ENCODE data around the gene NUDT16L1. TPM values are rescaled to one million over a fixed set of nuclear protein-coding genes. Genes with fewer than 3 reads are reported as not detected.

The NUDT16L1 gene
- total and polyA plus RNA-seq, 2 of the 13 experiments (the other 11 are each of a cell fraction or from before 2014, with no cell fraction given), result 28.0 to 40.5 TPM

DNA sequence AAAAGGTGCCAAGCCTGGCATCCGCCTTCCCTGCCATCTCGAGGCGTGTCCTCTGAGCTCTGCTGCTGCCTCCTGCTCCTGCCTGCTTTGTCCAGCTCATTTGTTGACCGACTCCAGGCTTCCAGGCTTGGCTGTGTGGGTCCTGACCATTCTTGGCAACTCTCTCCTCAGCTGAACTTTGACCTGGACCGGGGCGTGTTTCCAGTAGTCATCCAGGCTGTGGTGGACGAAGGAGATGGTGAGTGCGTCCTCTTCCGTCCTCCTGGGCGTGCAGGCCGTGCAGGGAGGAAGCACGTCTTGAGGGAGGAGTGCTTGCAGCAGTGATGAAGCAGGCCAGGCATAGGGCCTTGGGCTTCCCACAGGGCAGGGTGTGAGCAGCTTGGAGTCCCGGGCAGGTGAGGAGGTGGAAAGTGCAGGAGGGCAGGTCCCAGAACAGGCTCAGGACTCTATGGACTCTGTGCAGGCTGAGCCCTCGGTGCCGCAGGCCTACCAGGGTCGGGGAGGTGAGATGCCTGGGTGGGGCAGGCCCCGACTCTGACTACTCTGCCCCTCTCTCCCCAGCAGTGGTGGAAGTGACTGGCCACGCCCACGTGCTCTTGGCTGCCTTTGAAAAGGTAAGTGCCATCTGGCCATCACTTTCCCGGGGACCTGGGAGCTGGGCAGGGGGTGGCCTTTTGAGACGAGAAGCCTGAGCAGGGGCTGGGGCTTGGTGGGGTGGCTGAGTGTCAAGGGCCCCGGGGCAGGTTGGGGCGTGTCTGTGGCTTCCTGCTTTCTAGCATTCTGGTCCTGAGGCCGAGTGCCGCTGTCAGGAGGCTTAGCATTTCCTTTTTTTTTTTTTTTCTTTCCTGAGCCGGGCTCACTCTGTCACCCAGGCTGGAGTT, 28.6 kb upstream of the NUDT16L1 start (continued):
- TF ChIP-seq ZNF335 (CRISPR knock-in tag; IDR thresholded peaks at IDR 0.05) (peak; percentile 36; the same call in 1 of the 2 replicates), ZNF296 (CRISPR knock-in tag; conservative IDR thresholded peaks at IDR 0.05) (no peak), ZNF703 (CRISPR knock-in tag; IDR thresholded peaks at IDR 0.05; ENCODE audit: borderline replicate concordance) (no peak), SRY (CRISPR knock-in tag; IDR thresholded peaks at IDR 0.05) (no peak), ZSCAN12 (CRISPR knock-in tag; IDR thresholded peaks at IDR 0.05) (no peak), ZFP62 (CRISPR knock-in tag; IDR thresholded peaks at IDR 0.05) (no peak), ZFP1 (CRISPR knock-in tag; IDR thresholded peaks at IDR 0.05) (no peak), ZNF292 (CRISPR knock-in tag; IDR thresholded peaks at IDR 0.05; ENCODE audit: borderline replicate concordance, low read depth) (no peak), KMT2B (CRISPR knock-in tag; IDR thresholded peaks at IDR 0.05) (no peak), ZNF556 (CRISPR knock-in tag; IDR thresholded peaks at IDR 0.05; ENCODE audit: borderline replicate concordance) (peak; percentile 13; the same call in 1 of the 2 replicates), CBX5 (CRISPR knock-in tag; IDR thresholded peaks at IDR 0.05; ENCODE audit: borderline replicate concordance) (peak; percentile 54; the same call in 1 of the 2 replicates), ARNTL (CRISPR knock-in tag; IDR thresholded peaks at IDR 0.05) (no peak), NCOR1 (IDR thresholded peaks at IDR 0.05; ENCODE audit: borderline replicate concordance, low read length) (no peak), NR2F6 (IDR thresholded peaks at IDR 0.05) (no peak), NR2F6 (CRISPR knock-in tag; IDR thresholded peaks at IDR 0.05) (peak; percentile 66; the same call in 1 of the 2 replicates), SALL2 (CRISPR knock-in tag; IDR thresholded peaks at IDR 0.05) (no peak), TOPORS (CRISPR knock-in tag; IDR thresholded peaks at IDR 0.05) (peak; percentile 16; the same call in 1 of the 2 replicates), ETV6 (CRISPR knock-in tag; conservative IDR thresholded peaks at IDR 0.05) (no peak), ZNF263 (CRISPR knock-in tag; IDR thresholded peaks at IDR 0.05) (peak; percentile 96), HDAC6 (IDR thresholded peaks at IDR 0.05; ENCODE audit: low read depth, low read length) (no peak), EHMT2 (IDR thresholded peaks at IDR 0.05; ENCODE audit: borderline replicate concordance, low read depth, low read length) (no peak), SALL1 (CRISPR knock-in tag; IDR thresholded peaks at IDR 0.05) (0 out of 2 replicates have a peak, but pooled peaks have one; percentile 48), ZNF343 (CRISPR knock-in tag; IDR thresholded peaks at IDR 0.05) (no peak)
- TF ChIP-seq, protein P1, sequence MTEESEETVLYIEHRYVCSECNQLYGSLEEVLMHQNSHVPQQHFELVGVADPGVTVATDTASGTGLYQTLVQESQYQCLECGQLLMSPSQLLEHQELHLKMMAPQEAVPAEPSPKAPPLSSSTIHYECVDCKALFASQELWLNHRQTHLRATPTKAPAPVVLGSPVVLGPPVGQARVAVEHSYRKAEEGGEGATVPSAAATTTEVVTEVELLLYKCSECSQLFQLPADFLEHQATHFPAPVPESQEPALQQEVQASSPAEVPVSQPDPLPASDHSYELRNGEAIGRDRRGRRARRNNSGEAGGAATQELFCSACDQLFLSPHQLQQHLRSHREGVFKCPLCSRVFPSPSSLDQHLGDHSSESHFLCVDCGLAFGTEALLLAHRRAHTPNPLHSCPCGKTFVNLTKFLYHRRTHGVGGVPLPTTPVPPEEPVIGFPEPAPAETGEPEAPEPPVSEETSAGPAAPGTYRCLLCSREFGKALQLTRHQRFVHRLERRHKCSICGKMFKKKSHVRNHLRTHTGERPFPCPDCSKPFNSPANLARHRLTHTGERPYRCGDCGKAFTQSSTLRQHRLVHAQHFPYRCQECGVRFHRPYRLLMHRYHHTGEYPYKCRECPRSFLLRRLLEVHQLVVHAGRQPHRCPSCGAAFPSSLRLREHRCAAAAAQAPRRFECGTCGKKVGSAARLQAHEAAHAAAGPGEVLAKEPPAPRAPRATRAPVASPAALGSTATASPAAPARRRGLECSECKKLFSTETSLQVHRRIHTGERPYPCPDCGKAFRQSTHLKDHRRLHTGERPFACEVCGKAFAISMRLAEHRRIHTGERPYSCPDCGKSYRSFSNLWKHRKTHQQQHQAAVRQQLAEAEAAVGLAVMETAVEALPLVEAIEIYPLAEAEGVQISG (CRISPR knock-in tag; IDR thresholded peaks at IDR 0.05), result no peak; the same call in 1 of the 2 replicates
- TF ChIP-seq, protein P2, sequence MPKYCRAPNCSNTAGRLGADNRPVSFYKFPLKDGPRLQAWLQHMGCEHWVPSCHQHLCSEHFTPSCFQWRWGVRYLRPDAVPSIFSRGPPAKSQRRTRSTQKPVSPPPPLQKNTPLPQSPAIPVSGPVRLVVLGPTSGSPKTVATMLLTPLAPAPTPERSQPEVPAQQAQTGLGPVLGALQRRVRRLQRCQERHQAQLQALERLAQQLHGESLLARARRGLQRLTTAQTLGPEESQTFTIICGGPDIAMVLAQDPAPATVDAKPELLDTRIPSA (CRISPR knock-in tag; IDR thresholded peaks at IDR 0.05; ENCODE audit: borderline replicate concordance), result no peak
- TF ChIP-seq, protein P3, sequence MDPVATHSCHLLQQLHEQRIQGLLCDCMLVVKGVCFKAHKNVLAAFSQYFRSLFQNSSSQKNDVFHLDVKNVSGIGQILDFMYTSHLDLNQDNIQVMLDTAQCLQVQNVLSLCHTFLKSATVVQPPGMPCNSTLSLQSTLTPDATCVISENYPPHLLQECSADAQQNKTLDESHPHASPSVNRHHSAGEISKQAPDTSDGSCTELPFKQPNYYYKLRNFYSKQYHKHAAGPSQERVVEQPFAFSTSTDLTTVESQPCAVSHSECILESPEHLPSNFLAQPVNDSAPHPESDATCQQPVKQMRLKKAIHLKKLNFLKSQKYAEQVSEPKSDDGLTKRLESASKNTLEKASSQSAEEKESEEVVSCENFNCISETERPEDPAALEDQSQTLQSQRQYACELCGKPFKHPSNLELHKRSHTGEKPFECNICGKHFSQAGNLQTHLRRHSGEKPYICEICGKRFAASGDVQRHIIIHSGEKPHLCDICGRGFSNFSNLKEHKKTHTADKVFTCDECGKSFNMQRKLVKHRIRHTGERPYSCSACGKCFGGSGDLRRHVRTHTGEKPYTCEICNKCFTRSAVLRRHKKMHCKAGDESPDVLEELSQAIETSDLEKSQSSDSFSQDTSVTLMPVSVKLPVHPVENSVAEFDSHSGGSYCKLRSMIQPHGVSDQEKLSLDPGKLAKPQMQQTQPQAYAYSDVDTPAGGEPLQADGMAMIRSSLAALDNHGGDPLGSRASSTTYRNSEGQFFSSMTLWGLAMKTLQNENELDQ (CRISPR knock-in tag; IDR thresholded peaks at IDR 0.05; ENCODE audit: borderline replicate concordance), result no peak

All from HepG2 (cell line).